Keratinocyte (primary cell): ENCODE data around the gene TRDN.

Experiments
- EZH2 ChIP-seq: IDR thresholded peaks from one replicate; pipeline ENCODE4 v1.6.1; 2012; ENCODE audit warnings: inconsistent platforms, mild to moderate bottlenecking, low read length, moderate library complexity
- TF ChIP-seq, protein P1 (sequence below), 3 experiments: IDR thresholded peaks in 1 of 3; conservative IDR thresholded peaks in 1 of 3; optimal IDR thresholded peaks in 1 of 3; 2 replicates in 2 of 3; 3 replicates in 1 of 3; pipeline versions ENCODE3 to v1.5.1; 2011; ENCODE audit warnings: low read length in 3 of 3, mild to moderate bottlenecking in 3 of 3, moderate library complexity in 2 of 3, control low read depth in 1 of 3, inconsistent platforms in 1 of 3; ENCODE audit not compliant: insufficient read depth in 2 of 3; ENCODE audit errors: extremely low read depth in 1 of 3

DNA sequence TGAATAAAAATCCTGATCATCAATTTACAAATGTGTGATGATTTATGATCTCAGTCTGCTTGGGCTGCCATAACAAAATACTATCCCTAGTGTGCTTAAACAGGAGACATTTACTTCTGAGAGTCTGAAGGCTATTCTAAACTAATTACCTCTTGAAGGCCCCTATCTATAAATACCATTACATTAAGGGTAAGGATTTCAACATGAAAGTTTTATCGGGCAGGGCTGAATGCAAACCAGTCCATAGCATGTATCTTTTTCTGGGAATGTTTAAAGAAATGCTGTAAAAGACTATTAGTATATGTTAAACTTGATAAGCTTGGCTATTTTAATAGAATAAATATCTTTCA, 48.2 kb downstream of the TRDN start:
- TF ChIP-seq, protein P1, sequence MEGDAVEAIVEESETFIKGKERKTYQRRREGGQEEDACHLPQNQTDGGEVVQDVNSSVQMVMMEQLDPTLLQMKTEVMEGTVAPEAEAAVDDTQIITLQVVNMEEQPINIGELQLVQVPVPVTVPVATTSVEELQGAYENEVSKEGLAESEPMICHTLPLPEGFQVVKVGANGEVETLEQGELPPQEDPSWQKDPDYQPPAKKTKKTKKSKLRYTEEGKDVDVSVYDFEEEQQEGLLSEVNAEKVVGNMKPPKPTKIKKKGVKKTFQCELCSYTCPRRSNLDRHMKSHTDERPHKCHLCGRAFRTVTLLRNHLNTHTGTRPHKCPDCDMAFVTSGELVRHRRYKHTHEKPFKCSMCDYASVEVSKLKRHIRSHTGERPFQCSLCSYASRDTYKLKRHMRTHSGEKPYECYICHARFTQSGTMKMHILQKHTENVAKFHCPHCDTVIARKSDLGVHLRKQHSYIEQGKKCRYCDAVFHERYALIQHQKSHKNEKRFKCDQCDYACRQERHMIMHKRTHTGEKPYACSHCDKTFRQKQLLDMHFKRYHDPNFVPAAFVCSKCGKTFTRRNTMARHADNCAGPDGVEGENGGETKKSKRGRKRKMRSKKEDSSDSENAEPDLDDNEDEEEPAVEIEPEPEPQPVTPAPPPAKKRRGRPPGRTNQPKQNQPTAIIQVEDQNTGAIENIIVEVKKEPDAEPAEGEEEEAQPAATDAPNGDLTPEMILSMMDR (optimal IDR thresholded peaks at IDR 0.05 in 1 of 3, IDR thresholded peaks at IDR 0.05 in 1 of 3, conservative IDR thresholded peaks at IDR 0.05 in 1 of 3; ENCODE audit: extremely low read depth in 1 of 3, insufficient read depth in 2 of 3, low read length in 3 of 3): no peak
- no peak for TF ChIP-seq EZH2
